H1 (cell line): Measurements from ENCODE around the gene MRPS14. TPM values are rescaled to one million over a fixed set of nuclear protein-coding genes. Genes with fewer than 3 reads are reported as not detected.

Experiments
- CTCF ChIA-PET: fragments of 300-600 bp; sonication (Branson Sonifier 250); formaldehyde crosslinking; loops from one replicate; lab custom pipeline; 2021; ENCODE audit not compliant: partially characterized antibody; lab: Charles Lee
- POLR2A ChIA-PET: fragments of 300-600 bp; sonication (Branson Sonifier 250); formaldehyde crosslinking; loops from one replicate; lab custom pipeline; 2021; ENCODE audit warnings: inconsistent platforms; ENCODE audit not compliant: partially characterized antibody; lab: Charles Lee
- DNase-seq, 2 experiments: peaks; one replicate each; pipeline versions ENCODE4 v3.0.0 to v3.0.0-alpha.2; 2010 to 2022; ENCODE audit warnings: low spot score in 2 of 2, low read depth in 1 of 2, mixed read lengths in 1 of 2
- FAIRE-seq: peaks from 2 replicates; lab custom pipeline; 2011; peaks lifted over from hg19 to GRCh38; lab: Jason Lieb, UNC
- H2AFZ ChIP-seq: 2 replicates; pipeline ENCODE4 v1.8.1; 2012; ENCODE audit warnings: low read length, inconsistent platforms
- H2AK5ac ChIP-seq: 2 replicates; pipeline ENCODE4 v1.6.1; 2013; ENCODE audit warnings: low read depth, low read length
- H2BK120ac ChIP-seq: replicated peaks from 2 replicates; pipeline ENCODE3; 2013; ENCODE audit warnings: low read depth, low read length, inconsistent platforms
- H2BK12ac ChIP-seq: 2 replicates; pipeline ENCODE4 v1.6.1; 2013; ENCODE audit warnings: low read depth, low read length
- H2BK15ac ChIP-seq: 2 replicates; pipeline ENCODE4 v1.6.1; 2013; ENCODE audit warnings: low read length
- H2BK20ac ChIP-seq: 2 replicates; pipeline ENCODE4 v1.6.1; 2013; ENCODE audit warnings: low read length
- H2BK5ac ChIP-seq: 2 replicates; pipeline ENCODE4 v1.6.1; 2013; ENCODE audit warnings: low read depth, low read length
- H3K14ac ChIP-seq: 2 replicates; pipeline ENCODE4 v1.6.1; 2013; ENCODE audit warnings: inconsistent platforms; ENCODE audit not compliant: insufficient read length
- H3K18ac ChIP-seq: 2 replicates; pipeline ENCODE4 v1.6.1; 2013; ENCODE audit warnings: low read length; ENCODE audit errors: extremely low read depth
- H3K23ac ChIP-seq: 2 replicates; pipeline ENCODE4 v1.6.1; 2013; ENCODE audit warnings: inconsistent platforms; ENCODE audit not compliant: insufficient read length
- H3K23me2 ChIP-seq: 2 replicates; pipeline ENCODE4 v1.6.1; 2013; ENCODE audit warnings: low read depth, low read length
- H3K27ac ChIP-seq: 2 replicates; pipeline ENCODE4 v1.6.1; 2011; ENCODE audit warnings: low read depth, low read length, inconsistent platforms
- H3K27me3 ChIP-seq, 4 experiments: replicated peaks in 1 of 4; 1 replicate in 1 of 4; 2 replicates in 3 of 4; pipeline versions ENCODE4 v1.6.1 to v1.8.1; 2011 to 2013; ENCODE audit warnings: low read length in 3 of 4, mild to moderate bottlenecking in 3 of 4, inconsistent platforms in 2 of 4, mixed read lengths in 2 of 4, moderate library complexity in 1 of 4; ENCODE audit not compliant: control insufficient read depth in 3 of 4, insufficient read depth in 3 of 4; ENCODE audit errors: extremely low read depth in 1 of 4
- H3K36me3 ChIP-seq, 4 experiments: 2 replicates each; pipeline versions ENCODE4 v1.6.1 to v1.8.1; 2011 to 2013; ENCODE audit warnings: mild to moderate bottlenecking in 4 of 4, low read length in 3 of 4, moderate library complexity in 2 of 4, control low read depth in 1 of 4, inconsistent platforms in 1 of 4; ENCODE audit not compliant: insufficient read depth in 4 of 4, control insufficient read depth in 2 of 4
- H3K4ac ChIP-seq: replicated peaks from 2 replicates; pipeline ENCODE3; 2013; ENCODE audit warnings: low read length, low read depth, mixed read lengths, inconsistent platforms; ENCODE audit not compliant: insufficient read length
- H3K4me1 ChIP-seq, 4 experiments: replicated peaks in 1 of 4; 1 replicate in 1 of 4; 2 replicates in 3 of 4; pipeline versions ENCODE4 v1.6.1 to v1.8.1; 2011 to 2013; ENCODE audit warnings: low read length in 3 of 4, inconsistent platforms in 2 of 4, mixed read lengths in 1 of 4; ENCODE audit not compliant: insufficient read depth in 4 of 4, control insufficient read depth in 3 of 4
- H3K4me2 ChIP-seq, 2 experiments: 2 replicates each; pipeline versions ENCODE4 v1.6.1 to v1.8.1; 2011 to 2013; ENCODE audit warnings: low read depth in 2 of 2, low read length in 2 of 2, control low read depth in 1 of 2, inconsistent platforms in 1 of 2, mild to moderate bottlenecking in 1 of 2; ENCODE audit not compliant: insufficient read depth in 1 of 2
- H3K4me3 ChIP-seq, 4 experiments: fragments of 200-600, 300-600 bp in 1 of 4; sonication (generic), shearing (Covaris generic), sonication (Bioruptor Twin) in 1 of 4; 2 replicates each; pipeline versions ENCODE4 v1.5.1 to v1.8.1; 2011 to 2016; ENCODE audit warnings: low read length in 4 of 4, low read depth in 3 of 4, control low read depth in 2 of 4, inconsistent platforms in 2 of 4, mild to moderate bottlenecking in 2 of 4, mixed read lengths in 1 of 4, moderate library complexity in 1 of 4; ENCODE audit not compliant: insufficient read depth in 2 of 4; ENCODE audit errors: extremely low read depth in 1 of 4
- H3K56ac ChIP-seq: replicated peaks from 2 replicates; pipeline ENCODE3; 2013; ENCODE audit warnings: low read depth, mild to moderate bottlenecking, mixed read lengths, low read length, inconsistent platforms; ENCODE audit not compliant: insufficient read length
- H3K79me1 ChIP-seq: 2 replicates; pipeline ENCODE4 v1.6.1; 2013; ENCODE audit warnings: low read depth, low read length, control low read depth
- H3K79me2 ChIP-seq, 2 experiments: 2 replicates each; pipeline versions ENCODE4 v1.6.1 to v1.8.1; 2012 to 2013; ENCODE audit warnings: low read length in 2 of 2, mild to moderate bottlenecking in 2 of 2, inconsistent platforms in 1 of 2; ENCODE audit not compliant: insufficient read depth in 2 of 2, control insufficient read depth in 1 of 2
- H3K9ac ChIP-seq, 4 experiments: replicated peaks in 1 of 4; 1 replicate in 1 of 4; 2 replicates in 3 of 4; pipeline versions ENCODE4 v1.6.1 to v1.8.1; 2011 to 2013; ENCODE audit warnings: low read depth in 3 of 4, low read length in 3 of 4, control low read depth in 2 of 4, mild to moderate bottlenecking in 2 of 4, moderate library complexity in 2 of 4, inconsistent platforms in 1 of 4; ENCODE audit errors: extremely low read depth in 1 of 4
- H3K9me3 ChIP-seq, 2 experiments: 2 replicates each; pipeline versions ENCODE4 v1.6.1 to v1.8.1; 2012 to 2013; ENCODE audit warnings: mild to moderate bottlenecking in 2 of 2, moderate library complexity in 2 of 2, control low read depth in 1 of 2, inconsistent platforms in 1 of 2, low read depth in 1 of 2, low read length in 1 of 2, mixed read lengths in 1 of 2; ENCODE audit not compliant: insufficient read depth in 2 of 2
- H4K20me1 ChIP-seq, 2 experiments: replicated peaks in 1 of 2; 2 replicates each; pipeline versions ENCODE3 to v1.8.1; 2011 to 2013; ENCODE audit warnings: inconsistent platforms in 2 of 2, low read length in 2 of 2, mild to moderate bottlenecking in 1 of 2; ENCODE audit not compliant: insufficient read depth in 2 of 2, control insufficient read depth in 1 of 2
- H4K5ac ChIP-seq: 2 replicates; pipeline ENCODE4 v1.6.1; 2013; ENCODE audit warnings: low read length, low read depth, mixed read lengths, inconsistent platforms; ENCODE audit not compliant: insufficient read length
- H4K8ac ChIP-seq: 2 replicates; pipeline ENCODE4 v1.8.0; 2013; ENCODE audit warnings: mild to moderate bottlenecking, moderate library complexity, low read length, inconsistent platforms; ENCODE audit not compliant: insufficient read depth; ENCODE audit errors: extremely low read depth
- H4K91ac ChIP-seq: replicated peaks from 2 replicates; pipeline ENCODE3; 2013; ENCODE audit warnings: low read length, mixed read lengths, inconsistent platforms; ENCODE audit not compliant: insufficient read length
- SIN3A ChIP-seq, 2 experiments: IDR thresholded peaks in 1 of 2; conservative IDR thresholded peaks in 1 of 2; 2 replicates each; pipeline ENCODE4 v1.6.1; 2011 to 2012; ENCODE audit warnings: low read length in 2 of 2, improper control_type of control experiment in 1 of 2, low read depth in 1 of 2, mild to moderate bottlenecking in 1 of 2
- WGBS, 2 experiments: shearing (Covaris generic) in 1 of 2; methylation state at CpG; one replicate each; pipeline versions ENCODE4 v1.1.6 to v1.1.7; 2013 to 2015; ENCODE audit warnings: low lambda C conversion rate in 2 of 2, mixed read lengths in 2 of 2, inconsistent platforms in 1 of 2, low coverage in 1 of 2, missing lambda C conversion rate in 1 of 2; ENCODE audit not compliant: insufficient replicate concordance in 2 of 2, insufficient coverage in 1 of 2, insufficient read length in 1 of 2; ENCODE audit errors: extremely low coverage in 1 of 2, missing lambda C conversion rate in 1 of 2; 5-methylcytosine and 5-hydroxymethylcytosine counted together
- polyA plus RNA-seq, 7 experiments: library from polyadenylated mRNA; depleted of rRNA in 3 of 7; stranded (reverse) in 5 of 7; unstranded in 2 of 7; fragments of >200 nt in 5 of 7; fragments of 200-250 nt in 2 of 7; gene quantifications; 1 replicate in 5 of 7; 2 replicates in 1 of 7; 4 replicates in 1 of 7; pipeline versions ENCODE4 v1.2.1 to v1.2.3, GENCODE V29; 2011 to 2013; ENCODE audit warnings: missing spikeins in 2 of 7, mixed read lengths in 2 of 7
- total RNA-seq: library from RNA; stranded (reverse); fragmentation: NEBNext Ultra II Directional; extraction: Animal tissue kit (Norgen Biotek cat#: 25700); gene quantifications from 2 replicates; pipeline ENCODE4 v1.2.1, GENCODE V29; 2021

Gene MRPS14
- total and polyA plus RNA-seq, 2 of the 8 experiments (the other 6 are each of a cell fraction or from before 2014, with no cell fraction given) = 27.5 to 38.7 TPM

- Histone ChIP-seq H3K27me3 (no peaks in the 10 kb centered on the region), H3K27ac (no peak overlapping the region), H2BK120ac (no peak overlapping the region), H2AFZ (no peak overlapping the region), H3K4me3 (no peak overlapping the region), H3K9ac (no peak overlapping the region), H3K36me3 (no peaks in the 10 kb centered on the region), H2AK5ac (no peak overlapping the region), H4K91ac (no peak overlapping the region), H3K9me3 (no peaks in the 10 kb centered on the region; a peak in 1 of 4 replicates), H3K4me2 (no peak overlapping the region), H3K4me1 (peaks cover 0 to 5% (median 2%) of the 10 kb centered on the region in 4 experiments; a peak in 1 of 7 replicates), H2BK12ac (no peak overlapping the region), H3K23me2 (no peaks in the 10 kb centered on the region), H2BK20ac (no peak overlapping the region), H4K20me1 (no peaks in the 10 kb centered on the region), H4K5ac (no peak overlapping the region), H3K4ac (no peak overlapping the region), H3K14ac (no peak overlapping the region), H3K56ac (no peak overlapping the region), H3K18ac (no peak overlapping the region), H4K8ac (no peak overlapping the region), H2BK5ac (no peak overlapping the region), H3K79me1 (no peaks in the 10 kb centered on the region), H3K79me2 (no peaks in the 10 kb centered on the region), H3K23ac (no peak overlapping the region), H2BK15ac (no peak overlapping the region)
- TF ChIP-seq SIN3A (conservative IDR thresholded peaks at IDR 0.05 in 1 of 2, IDR thresholded peaks at IDR 0.05 in 1 of 2; ENCODE audit: low read depth in 1 of 2, low read length in 2 of 2) = no peak
- FAIRE-seq (no peak), DNase-seq (no peak)
- 81% methylated on average over 3 of the region's 3 CpGs; no CpG with 5 or more reads in 1 of the 2 experiments for whole genome bisulfite sequencing, 2 experiments
- POLR2A ChIA-PET = interaction anchor here (1.0 kb wide), 1 partner anchor 13 kb away, joined by 3 read pairs; no protein-coding TSS in a partner anchor
- CTCF ChIA-PET = interaction anchor here (0.9 to 1.5 kb wide), 3 partner anchors 11 to 275 kb away, joined by 4 to 5 read pairs (median 5); no protein-coding TSS in a partner anchor
These were observed 19.4 kb upstream of the MRPS14 start for GRCh38 chr1:175042650-175043049.
